Fibroblast of mammary gland (primary cell): ENCODE data around the gene HSBP1L1.

ENCODE experiments used
- DNase-seq: peaks from one replicate; pipeline ENCODE4 v3.0.0-alpha.2; 2010; ENCODE audit warnings: low read depth
- H3K4me3 ChIP-seq: 2 replicates; pipeline ENCODE4 v1.5.1; 2011; ENCODE audit warnings: low read depth, mild to moderate bottlenecking, low read length, moderate library complexity; ENCODE audit not compliant: control insufficient read depth
- TF ChIP-seq, protein P1 (sequence below): conservative IDR thresholded peaks from 2 replicates; pipeline ENCODE4 v1.5.1; 2011; ENCODE audit warnings: low read depth, low read length, inconsistent platforms; ENCODE audit not compliant: control insufficient read depth, insufficient read depth

The HSBP1L1 gene

DNA sequence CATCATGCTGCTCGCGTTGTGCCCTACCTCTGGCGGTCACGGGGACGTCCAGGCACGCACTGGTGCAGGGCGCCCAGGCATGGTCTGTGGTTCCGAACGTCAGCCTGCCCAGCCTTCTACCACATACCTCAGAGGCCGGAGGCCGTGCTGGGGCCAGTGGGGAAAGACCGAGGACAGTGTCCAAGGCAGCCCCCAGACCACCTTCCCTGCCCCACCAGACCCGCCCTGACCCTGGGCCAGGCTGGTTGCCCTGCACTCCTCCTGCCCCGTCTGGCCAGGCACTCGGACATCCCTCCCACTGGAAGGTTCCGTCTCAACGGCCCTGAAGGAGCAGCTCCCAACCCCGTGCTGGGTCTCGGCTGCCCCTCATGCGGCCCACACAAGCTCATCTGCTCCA is 45.8 kb upstream of the HSBP1L1 start:
- no peak for DNase-seq
- TF ChIP-seq, protein P1, sequence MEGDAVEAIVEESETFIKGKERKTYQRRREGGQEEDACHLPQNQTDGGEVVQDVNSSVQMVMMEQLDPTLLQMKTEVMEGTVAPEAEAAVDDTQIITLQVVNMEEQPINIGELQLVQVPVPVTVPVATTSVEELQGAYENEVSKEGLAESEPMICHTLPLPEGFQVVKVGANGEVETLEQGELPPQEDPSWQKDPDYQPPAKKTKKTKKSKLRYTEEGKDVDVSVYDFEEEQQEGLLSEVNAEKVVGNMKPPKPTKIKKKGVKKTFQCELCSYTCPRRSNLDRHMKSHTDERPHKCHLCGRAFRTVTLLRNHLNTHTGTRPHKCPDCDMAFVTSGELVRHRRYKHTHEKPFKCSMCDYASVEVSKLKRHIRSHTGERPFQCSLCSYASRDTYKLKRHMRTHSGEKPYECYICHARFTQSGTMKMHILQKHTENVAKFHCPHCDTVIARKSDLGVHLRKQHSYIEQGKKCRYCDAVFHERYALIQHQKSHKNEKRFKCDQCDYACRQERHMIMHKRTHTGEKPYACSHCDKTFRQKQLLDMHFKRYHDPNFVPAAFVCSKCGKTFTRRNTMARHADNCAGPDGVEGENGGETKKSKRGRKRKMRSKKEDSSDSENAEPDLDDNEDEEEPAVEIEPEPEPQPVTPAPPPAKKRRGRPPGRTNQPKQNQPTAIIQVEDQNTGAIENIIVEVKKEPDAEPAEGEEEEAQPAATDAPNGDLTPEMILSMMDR, result no peak
- no peak overlapping the region for H3K4me3 ChIP-seq

GRCh38 chr18:79919089-79919488 is 45.4 kb upstream of the HSBP1L1 start:
- H3K4me3 ChIP-seq, result no peak overlapping the region
- no peak for DNase-seq
- TF ChIP-seq, protein P1, result no peak

DNA sequence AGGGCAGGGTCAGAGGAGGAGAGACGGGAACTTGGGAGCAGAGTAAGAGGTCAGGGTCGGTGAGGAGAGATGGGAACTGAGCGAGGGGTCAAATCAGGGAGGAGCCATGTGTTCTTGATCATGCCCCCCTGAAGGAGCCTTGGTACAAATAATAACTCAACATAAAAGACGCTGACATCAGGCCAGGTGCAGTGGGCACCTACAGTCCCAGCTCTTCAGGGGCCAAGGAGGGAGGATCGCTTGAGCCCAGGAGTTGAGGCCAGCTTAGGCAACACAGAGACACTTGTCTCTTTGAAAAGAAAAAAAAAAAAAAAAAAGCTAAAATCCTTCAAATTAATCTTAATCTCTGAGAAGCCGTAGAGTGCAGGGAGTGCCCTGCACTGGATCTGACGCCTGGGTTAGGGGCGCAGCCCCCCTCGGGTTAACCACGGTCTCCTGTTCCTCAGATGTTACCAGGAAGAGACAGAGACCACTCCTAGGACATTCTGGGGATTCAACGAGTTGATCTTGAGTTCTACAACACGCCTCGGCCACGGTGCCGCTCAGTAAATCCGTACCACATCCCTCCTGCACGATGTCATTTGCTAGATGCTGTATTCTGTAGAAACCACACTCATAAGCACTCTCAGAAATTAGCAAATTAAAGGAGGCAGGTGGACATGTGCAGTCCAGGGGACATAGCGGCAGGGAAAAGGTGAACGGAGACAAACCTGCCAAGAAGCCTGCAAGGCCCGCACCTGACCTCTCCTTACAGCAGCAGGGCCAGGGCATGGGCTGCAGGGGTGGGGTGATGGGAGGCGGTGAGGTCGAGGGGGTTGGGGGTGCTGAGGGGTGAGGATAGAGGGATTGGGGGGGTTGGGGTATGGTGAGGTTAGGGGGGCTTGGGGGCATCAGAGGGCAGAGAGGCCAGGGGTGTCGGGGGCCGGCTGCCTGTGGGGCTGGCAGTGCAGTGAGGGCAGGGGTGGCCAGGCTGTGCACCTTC is 42.2 kb upstream of the HSBP1L1 start:
- TF ChIP-seq, protein P1, result no peak
- no peak overlapping the region for H3K4me3 ChIP-seq
- no peak for DNase-seq

GRCh38 chr18:79922971-79923411 is 41.5 kb upstream of the HSBP1L1 start:
- no peak for DNase-seq
- TF ChIP-seq, protein P1, result no peak
- no peak overlapping the region for H3K4me3 ChIP-seq

DNA sequence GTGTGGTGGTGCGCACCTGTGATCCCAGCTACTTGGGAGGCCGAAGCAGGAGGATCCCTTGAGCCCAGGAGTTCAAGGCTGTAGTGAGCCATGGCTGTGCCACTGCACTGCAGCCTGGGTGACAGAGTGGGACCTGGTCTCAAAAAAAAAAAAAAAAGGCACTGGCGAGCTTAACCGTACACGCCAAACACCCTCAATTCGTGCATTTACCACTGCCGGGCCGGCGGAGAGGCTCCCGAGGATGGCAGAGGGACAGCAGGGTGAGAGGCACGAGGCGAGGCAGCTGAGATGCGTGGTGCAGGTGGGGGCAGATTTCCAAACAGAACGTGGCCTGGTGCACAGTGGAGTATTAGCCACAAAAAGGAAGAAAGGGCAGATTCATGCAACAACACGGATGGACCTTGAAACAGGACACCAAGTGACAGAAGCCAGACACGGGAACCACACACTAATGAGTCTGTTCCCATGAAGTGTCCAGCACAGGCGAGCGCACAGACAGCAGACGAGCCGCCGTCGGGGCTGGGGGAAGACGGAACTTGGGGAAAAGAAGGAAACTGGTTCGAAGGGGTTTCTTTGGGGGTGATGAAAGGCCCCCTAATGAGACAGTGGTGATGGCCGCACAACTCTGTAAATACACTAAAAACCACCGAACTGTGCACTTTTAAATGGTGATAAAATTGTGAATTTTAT is 40.4 kb upstream of the HSBP1L1 start:
- TF ChIP-seq, protein P1, result no peak
- no peak overlapping the region for H3K4me3 ChIP-seq
- no peak for DNase-seq

DNA sequence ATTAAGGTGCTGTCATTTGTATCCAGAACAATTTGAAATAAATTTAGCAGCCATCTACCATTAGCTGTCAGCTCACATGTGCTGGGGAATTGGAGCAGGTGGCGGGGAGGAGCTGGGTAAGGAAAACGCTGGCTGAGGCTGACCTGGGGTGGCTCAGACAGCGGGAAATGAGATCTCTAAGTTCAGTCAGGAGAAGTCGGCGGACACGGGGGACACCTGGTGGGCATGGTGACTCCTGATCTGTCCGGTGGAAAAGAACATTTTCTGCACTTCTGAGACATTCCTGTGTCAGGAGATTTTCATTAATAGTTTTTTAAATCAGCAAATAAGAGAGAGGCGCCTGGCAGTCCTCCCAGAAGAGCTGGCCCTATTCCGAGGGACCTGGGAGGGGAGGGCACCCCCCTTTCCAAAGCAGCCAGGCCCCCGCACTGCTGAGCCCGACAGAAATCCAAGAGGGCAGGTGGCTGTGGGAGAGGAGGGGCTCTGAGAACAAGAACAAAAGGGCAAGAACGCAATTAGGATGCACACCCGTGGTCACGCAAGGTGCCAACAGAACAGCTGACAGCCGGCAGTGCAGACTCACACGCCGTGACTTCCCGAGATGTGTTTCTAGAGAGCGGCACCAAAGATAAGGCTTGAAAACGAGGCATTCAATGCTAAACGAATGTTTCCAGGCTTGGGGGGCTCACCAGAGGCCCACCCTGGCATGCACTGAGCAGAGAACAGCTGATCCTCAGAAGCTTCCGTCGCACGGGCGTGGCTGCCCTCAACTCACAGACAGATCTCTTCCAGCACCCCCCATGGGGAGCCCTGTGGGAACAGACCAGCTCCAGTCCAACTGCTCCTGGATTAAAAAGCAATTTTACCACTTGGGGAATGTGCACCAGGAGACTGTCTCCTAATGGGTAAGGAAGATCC is 39.4 kb upstream of the HSBP1L1 start:
- TF ChIP-seq, protein P1, result no peak

More for the DNA sequence above, 39.4 kb upstream of the HSBP1L1 start:
- DNase-seq, result no peak
- H3K4me3 ChIP-seq, result no peak overlapping the region
